Measurements from ENCODE around the gene APMAP. TPM values are rescaled to one million over a fixed set of nuclear protein-coding genes. Genes with fewer than 3 reads are reported as not detected.
"Not testable (repeated sequence)": the region's sequence is repeated elsewhere in the genome, so short reads cannot be mapped to it uniquely, and the experiment has no call there.

Gene APMAP
- polyA plus RNA-seq, 1 donor from 2014 or later = 42.0 TPM

GRCh38 chr20:24953209-24953575 is 39.4 kb downstream of the APMAP start:
- H3K4me1 Mint-ChIP-seq = peaks cover 0 to 8% (median 6%) of the 10 kb centered on the region in 3 donors

GRCh38 chr20:24952376-24953208 is 40.0 kb downstream of the APMAP start:
- H3K36me3 Mint-ChIP-seq = no peaks in the 10 kb centered on the region
- H3K27ac Mint-ChIP-seq = peak overlapping the region in 1 of 3 donors; percentile 51
- H3K4me1 Mint-ChIP-seq = peaks cover 0 to 8% (median 5%) of the 10 kb centered on the region in 3 donors
- H3K4me3 Mint-ChIP-seq = peak overlapping the region in 1 of 4 donors; percentile 54
- peaks cover 3% of the 10 kb centered on the region for H3K27me3 Mint-ChIP-seq
- peaks cover 2 to 5% (median 2%) of the 10 kb centered on the region in 3 donors for H3K9me3 Mint-ChIP-seq

More at GRCh38 chr20:24953209-24953575, 39.4 kb downstream of the APMAP start:
- no peaks in the 10 kb centered on the region for H3K36me3 Mint-ChIP-seq
- peaks cover 0 to 2% (median 0%) of the 10 kb centered on the region in 3 donors for H3K9me3 Mint-ChIP-seq
- peak overlapping the region in 1 of 4 donors; percentile 54 for H3K4me3 Mint-ChIP-seq
- peaks cover 3% of the 10 kb centered on the region for H3K27me3 Mint-ChIP-seq
- H3K27ac Mint-ChIP-seq = peak overlapping the region in 1 of 3 donors; percentile 33

GRCh38 chr20:24951536-24952083 is 40.9 kb downstream of the APMAP start:
- peaks cover 3% of the 10 kb centered on the region for H3K27me3 Mint-ChIP-seq
- peak overlapping the region in 1 of 3 donors; percentile 51 for H3K27ac Mint-ChIP-seq
- H3K4me1 Mint-ChIP-seq = peaks cover 0 to 8% (median 5%) of the 10 kb centered on the region in 3 donors
- H3K4me3 Mint-ChIP-seq = peak overlapping the region in 1 of 4 donors; percentile 81
- H3K36me3 Mint-ChIP-seq = no peaks in the 10 kb centered on the region
- peaks cover 2 to 12% (median 5%) of the 10 kb centered on the region in 3 donors for H3K9me3 Mint-ChIP-seq

GRCh38 chr20:24950836-24951525 is 41.6 kb downstream of the APMAP start:
- H3K27ac Mint-ChIP-seq = peak overlapping the region in 1 of 3 donors; percentile 39
- H3K36me3 Mint-ChIP-seq = no peaks in the 10 kb centered on the region
- H3K9me3 Mint-ChIP-seq = peaks cover 2 to 16% (median 8%) of the 10 kb centered on the region in 3 donors
- peaks cover 3% of the 10 kb centered on the region for H3K27me3 Mint-ChIP-seq
- H3K4me3 Mint-ChIP-seq = peak overlapping the region in 2 of 4 donors; percentile 75 to 81
- peaks cover 0 to 8% (median 5%) of the 10 kb centered on the region in 3 donors for H3K4me1 Mint-ChIP-seq

DNA sequence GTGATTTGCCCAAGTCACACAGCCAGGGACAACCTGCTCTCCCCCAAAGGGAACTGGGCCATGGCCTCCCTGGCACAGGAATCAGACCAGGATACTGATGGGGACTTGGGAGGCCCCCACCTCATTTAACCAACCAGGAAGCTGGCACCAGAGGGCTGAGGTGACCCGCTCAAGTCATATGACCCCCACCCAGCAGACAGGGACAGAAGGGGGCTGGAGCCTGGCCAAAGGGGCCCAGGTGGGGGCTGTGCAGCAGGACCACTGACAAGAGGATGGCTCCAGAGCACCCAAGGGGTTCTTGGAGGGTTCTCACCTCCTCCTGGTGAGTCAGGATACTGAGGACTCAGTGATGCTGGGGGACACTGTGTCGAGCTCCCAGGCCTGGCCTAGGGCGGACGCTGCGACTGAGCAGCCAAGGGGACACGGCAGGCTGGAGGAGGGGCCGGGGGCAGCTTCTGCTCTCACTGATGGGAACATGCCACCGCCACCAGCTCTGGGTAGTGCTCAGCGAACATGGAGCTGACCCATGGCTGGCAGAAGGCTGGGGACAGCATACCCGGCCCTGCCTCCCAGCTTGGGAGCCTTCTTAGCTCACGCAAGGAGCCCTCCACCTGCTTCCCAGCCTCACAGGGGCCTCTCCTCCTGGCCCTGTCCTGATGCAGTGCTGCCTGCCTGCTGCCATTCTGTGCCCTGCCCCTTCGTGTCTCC is 42.3 kb downstream of the APMAP start:
- Mint-ChIP-seq H3K27ac (peak overlapping the region in 1 of 3 donors; percentile 39), H3K27me3 (peaks cover 3% of the 10 kb centered on the region), H3K4me1 (peaks cover 0 to 5% (median 5%) of the 10 kb centered on the region in 3 donors), H3K36me3 (no peaks in the 10 kb centered on the region), H3K9me3 (peaks cover 7 to 23% (median 13%) of the 10 kb centered on the region in 3 donors), H3K4me3 (peak overlapping the region in 1 of 4 donors; percentile 75)

DNA sequence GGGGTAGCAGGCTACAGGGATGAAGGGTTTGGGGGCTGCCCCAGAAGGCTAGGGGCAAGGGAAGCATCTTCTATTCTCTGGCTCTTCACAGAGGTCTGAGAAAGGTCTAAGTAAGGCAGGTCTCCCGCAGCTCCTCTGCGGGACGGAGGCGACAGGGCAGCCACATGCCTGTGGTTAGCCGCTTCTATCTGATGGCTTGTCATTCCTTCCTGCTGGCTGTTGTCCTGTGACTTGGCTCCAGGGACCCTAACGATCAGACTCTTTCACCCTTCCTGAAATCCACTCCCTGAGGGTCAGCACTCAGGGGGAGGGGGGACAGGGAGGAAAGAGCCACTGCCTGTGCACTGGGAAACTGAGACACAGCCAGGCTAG is 42.8 kb downstream of the APMAP start:
- Mint-ChIP-seq H3K4me3 (peak overlapping the region in 2 of 4 donors; percentile 3 to 80), H3K27me3 (peaks cover 4% of the 10 kb centered on the region), H3K9me3 (peaks cover 9 to 23% (median 14%) of the 10 kb centered on the region in 3 donors), H3K27ac (peak overlapping the region in 1 of 3 donors; percentile 11), H3K36me3 (no peaks in the 10 kb centered on the region), H3K4me1 (peaks cover 0 to under 1% (median under 1%) of the 10 kb centered on the region in 3 donors)

DNA sequence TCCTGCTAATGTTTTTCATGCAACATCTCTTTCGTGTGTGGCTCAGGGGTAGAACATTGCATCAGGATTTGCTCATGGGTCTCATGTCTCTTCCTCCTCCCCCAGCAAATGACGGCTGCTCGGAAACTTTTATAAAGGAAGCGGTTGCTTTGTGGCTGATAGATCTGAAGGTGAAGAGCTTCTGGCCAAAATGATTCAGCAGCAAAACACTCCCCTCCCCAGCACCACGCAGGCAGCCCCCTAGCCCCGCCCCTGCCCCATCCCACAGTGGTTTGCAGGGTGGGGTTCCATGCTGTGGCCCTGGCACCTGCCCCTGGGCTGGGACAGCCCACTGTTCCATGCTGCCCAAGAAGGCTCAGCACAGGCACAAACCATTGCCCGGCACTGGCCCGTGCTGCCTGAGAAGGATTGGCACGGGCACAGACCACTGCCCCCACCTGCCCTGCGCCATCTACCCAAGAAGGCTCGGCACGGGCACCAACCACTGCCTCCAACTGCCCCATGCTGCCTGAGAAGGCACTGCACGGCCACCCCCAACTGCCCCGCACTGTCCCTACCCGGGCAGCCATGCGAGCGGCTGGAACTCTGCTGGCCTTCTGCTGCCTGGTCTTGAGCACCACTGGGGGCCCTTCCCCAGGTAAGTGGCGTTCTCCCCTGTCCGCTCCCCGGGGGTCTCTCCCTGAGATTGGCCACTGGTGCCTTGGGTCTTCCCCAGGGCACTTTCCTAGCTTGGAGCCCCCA is 43.4 kb downstream of the APMAP start, which contains the start of gene CST7:
Gene CST7 (plus strand): TSS at position 331 of the 741 bp plus-strand sequence. CDS start 237 bp downstream, at position 568.
- Mint-ChIP-seq H3K9me3 (peaks cover 12 to 27% (median 14%) of the 10 kb centered on the region in 3 donors), H3K27ac (peak within 1 kb of the TSS in 2 of 3 donors; percentile 11 to 58), H3K4me1 (no peaks in the 10 kb centered on the region), H3K27me3 (peaks cover 4% of the 10 kb centered on the region), H3K36me3 (no peaks in the 10 kb centered on the region), H3K4me3 (peak within 1 kb of the TSS in 3 of 4 donors; percentile 3 to 80 (median 27))

DNA sequence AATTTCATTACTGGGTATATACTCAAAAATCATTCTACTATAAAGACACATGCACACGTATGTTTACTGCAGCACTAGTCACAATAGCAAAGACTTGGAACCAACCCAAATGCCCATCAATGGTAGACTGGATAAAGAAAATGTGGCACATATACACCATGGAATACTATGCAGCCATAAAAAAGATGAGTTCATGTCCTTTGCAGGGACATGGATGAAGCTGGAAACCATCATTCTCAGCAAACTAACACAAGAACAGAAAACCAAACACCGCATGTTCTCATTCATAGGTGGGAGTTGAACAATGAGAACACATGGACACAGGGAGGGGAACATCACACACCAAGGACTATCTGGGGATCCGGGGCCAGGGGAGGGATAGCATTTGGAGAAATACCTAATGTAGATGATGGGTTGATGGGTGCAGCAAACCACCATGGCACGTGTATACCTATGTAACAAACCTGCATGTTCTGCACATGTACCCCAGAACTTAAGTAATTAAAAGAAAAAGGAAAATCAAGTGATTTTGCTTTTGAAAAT is 44.1 kb downstream of the APMAP start:
- not testable (repeated sequence) for H3K4me3 Mint-ChIP-seq, H3K27me3 Mint-ChIP-seq, H3K36me3 Mint-ChIP-seq, H3K4me1 Mint-ChIP-seq
- peak overlapping the region in 1 of 3 donors; percentile 58 for H3K27ac Mint-ChIP-seq
- peaks cover 12 to 30% (median 16%) of the 10 kb centered on the region in 3 donors for H3K9me3 Mint-ChIP-seq

- not testable (repeated sequence) for H3K4me1 Mint-ChIP-seq, H3K36me3 Mint-ChIP-seq, H3K4me3 Mint-ChIP-seq, H3K27ac Mint-ChIP-seq, H3K27me3 Mint-ChIP-seq
- H3K9me3 Mint-ChIP-seq = peaks cover 14 to 35% (median 18%) of the 10 kb centered on the region in 3 donors
These were observed 46.2 kb downstream of the APMAP start for GRCh38 chr20:24946376-24946775.

GRCh38 chr20:24943731-24944130 is 48.8 kb downstream of the APMAP start:
- Mint-ChIP-seq H3K4me3 (no peak overlapping the region), H3K4me1 (no peaks in the 10 kb centered on the region), H3K27me3 (peaks cover 1% of the 10 kb centered on the region), H3K27ac (no peak overlapping the region), H3K9me3 (peaks cover 16 to 37% (median 17%) of the 10 kb centered on the region in 3 donors), H3K36me3 (peaks cover 1% of the 10 kb centered on the region)

- no peak overlapping the region for H3K27ac Mint-ChIP-seq
These were observed 49.4 kb downstream of the APMAP start for GRCh38 chr20:24943196-24943595.

DNA sequence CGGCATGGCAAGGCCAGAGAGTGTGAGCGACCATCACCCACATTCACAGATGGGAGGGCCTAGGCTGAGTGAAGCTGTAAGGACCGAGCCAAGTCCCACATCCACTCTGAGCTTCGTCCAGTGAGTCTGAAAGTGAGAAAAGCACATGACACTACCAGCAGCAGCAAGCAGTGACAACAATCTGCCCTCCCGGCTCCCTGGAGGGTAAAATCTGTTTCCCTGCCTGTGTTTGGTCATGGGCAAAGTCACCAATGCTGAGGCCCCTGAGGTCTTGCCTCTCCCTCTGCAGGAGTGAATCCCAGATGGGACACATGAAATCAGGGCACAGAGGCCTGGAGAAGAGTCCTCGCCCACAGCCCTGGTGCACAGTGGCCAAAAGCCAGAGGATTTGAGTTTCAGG is 49.9 kb downstream of the APMAP start:
- Mint-ChIP-seq H3K36me3 (peaks cover 1% of the 10 kb centered on the region), H3K27me3 (peaks cover 1% of the 10 kb centered on the region), H3K4me3 (no peak overlapping the region), H3K4me1 (no peaks in the 10 kb centered on the region), H3K9me3 (peaks cover 15 to 33% (median 17%) of the 10 kb centered on the region in 3 donors), H3K27ac (no peak overlapping the region)

More at GRCh38 chr20:24943196-24943595, 49.4 kb downstream of the APMAP start:
- Mint-ChIP-seq H3K4me3 (no peak overlapping the region), H3K4me1 (no peaks in the 10 kb centered on the region), H3K27me3 (peaks cover 1% of the 10 kb centered on the region), H3K36me3 (peaks cover 1% of the 10 kb centered on the region), H3K9me3 (peaks cover 16 to 37% (median 17%) of the 10 kb centered on the region in 3 donors)

DNA sequence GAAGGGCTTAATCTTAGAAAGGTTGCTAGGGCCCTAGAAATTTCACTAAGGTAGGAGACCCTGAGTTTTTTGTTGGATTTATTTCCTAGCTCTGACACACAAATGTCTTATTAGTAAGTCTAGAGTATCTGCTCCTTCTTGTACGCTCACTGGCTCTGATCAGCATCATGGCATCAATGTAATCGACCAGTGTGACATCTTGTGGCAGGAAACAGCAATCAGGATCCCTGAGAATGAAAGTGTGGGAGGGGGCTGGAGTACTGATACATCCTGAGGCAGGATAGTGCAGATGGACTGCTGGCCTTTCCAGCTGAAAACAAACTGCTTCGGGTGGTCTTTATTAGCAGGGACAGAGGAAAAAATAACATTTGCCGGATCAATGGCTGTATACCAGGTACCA is 53.5 kb downstream of the APMAP start:
- Mint-ChIP-seq H3K4me1 (no peaks in the 10 kb centered on the region), H3K36me3 (peaks cover 4% of the 10 kb centered on the region), H3K27me3 (no peaks in the 10 kb centered on the region), H3K27ac (no peak overlapping the region), H3K9me3 (peaks cover 4 to 10% (median 9%) of the 10 kb centered on the region in 3 donors), H3K4me3 (no peak overlapping the region)

Data from IgD-negative memory B cell (primary cell).